GM19463 (cell line): ENCODE measurements around the gene PPP1R11.

ENCODE experiments used
- ATAC-seq: cut with Tn5 transposase; IDR thresholded peaks from one replicate; pipeline ENCODE4 v1.9.1; 2021; ENCODE audit warnings: mild to moderate bottlenecking, moderate library complexity; ENCODE audit not compliant: unreplicated experiment

PPP1R11 gene

GRCh38 chr6:30061092-30061857, 5.7 kb upstream of the PPP1R11 start, which contains the start of gene POLR1H:
TSS of gene POLR1H (plus strand) at chr6:30061265. CDS start at chr6:30061525, 260 bp downstream.
- peak; percentile 93 for ATAC-seq

GRCh38 chr6:30061858-30062458, 5.0 kb upstream of the PPP1R11 start:
- ATAC-seq, result no peak

- no peak for ATAC-seq
These were observed 4.4 kb upstream of the PPP1R11 start for GRCh38 chr6:30062471-30063178.

GRCh38 chr6:30063315-30063714, 3.7 kb upstream of the PPP1R11 start:
- no peak for ATAC-seq

GRCh38 chr6:30066082-30066481, 916 bp upstream of the PPP1R11 start:
- no peak for ATAC-seq

- ATAC-seq, result no peak
These were observed 602 bp downstream of the PPP1R11 start for GRCh38 chr6:30067460-30068139.

- ATAC-seq, result no peak
These were observed 4.3 kb downstream of the PPP1R11 start for GRCh38 chr6:30071081-30071818.

- ATAC-seq, result no peak
These were observed 4.9 kb downstream of the PPP1R11 start for GRCh38 chr6:30071858-30072257.

GRCh38 chr6:30073489-30074235, 6.7 kb downstream of the PPP1R11 start:
- no peak for ATAC-seq

GRCh38 chr6:30074331-30075093, 7.5 kb downstream of the PPP1R11 start:
- no peak for ATAC-seq

- no peak for ATAC-seq
These were observed 8.2 kb downstream of the PPP1R11 start, which contains the start of gene RNF39 for GRCh38 chr6:30075094-30075789. TSS of gene RNF39 (minus strand) at chr6:30075769. CDS start at chr6:30075585, 184 bp downstream.

GRCh38 chr6:30075790-30076732, 9.1 kb downstream of the PPP1R11 start:
- ATAC-seq, result no peak

GRCh38 chr6:30077218-30077617, 10.2 kb downstream of the PPP1R11 start:
- ATAC-seq, result no peak

- no peak for ATAC-seq
These were observed 20.9 kb downstream of the PPP1R11 start for GRCh38 chr6:30087876-30088275.

GRCh38 chr6:30091577-30092381, 24.8 kb downstream of the PPP1R11 start:
- ATAC-seq, result no peak

GRCh38 chr6:30092852-30093543, 26.0 kb downstream of the PPP1R11 start:
- no peak for ATAC-seq
